Inferior parietal cortex (tissue), 1 donor: ENCODE measurements around the gene RILPL2.
"Not testable (repeated sequence)": the region's sequence is repeated elsewhere in the genome, so short reads cannot be mapped to it uniquely, and the experiment has no call there.

ENCODE experiments used
- DNase-seq: peaks from one replicate; pipeline ENCODE4 v3.0.0-alpha.2; 2016; ENCODE audit errors: extremely low spot score

The RILPL2 gene

GRCh38 chr12:123382684-123383083, 53.8 kb downstream of the RILPL2 start:
- DNase-seq = no peak

GRCh38 chr12:123379391-123379790, 57.1 kb downstream of the RILPL2 start:
- DNase-seq = no peak

GRCh38 chr12:123372415-123372814, 64.1 kb downstream of the RILPL2 start:
- not testable (repeated sequence) for DNase-seq

GRCh38 chr12:123371667-123372368, 64.7 kb downstream of the RILPL2 start:
- not testable (repeated sequence) for DNase-seq

- DNase-seq = no peak
Observed at GRCh38 chr12:123369229-123369628, 67.3 kb downstream of the RILPL2 start.

GRCh38 chr12:123368431-123368830, 68.1 kb downstream of the RILPL2 start:
- not testable (repeated sequence) for DNase-seq

GRCh38 chr12:123367511-123367910, 69.0 kb downstream of the RILPL2 start:
- no peak for DNase-seq
